Activated T-helper 2 cell treated with anti-CD3 and anti-CD28 coated beads, Interferon-gamma antibody, Interleukin-2, Interleukin-4, amounts not matched to agents 10 μg/mL and 5 μg/mL and 100 μg/mL, durations not matched to agents 14 hours and 24 hours and 36 hours (primary cell): ENCODE results near the gene AMDHD2. TPM values are rescaled to one million over a fixed set of nuclear protein-coding genes. Genes with fewer than 3 reads are reported as not detected.

Experiments used
- DNase-seq: peaks from one replicate; pipeline ENCODE4 v3.0.0; 2021; ENCODE audit warnings: low spot score
- H3K27ac Mint-ChIP-seq: one replicate; pipeline ENCODE4 v1.8.0; 2021; ENCODE audit warnings: mixed read lengths
- H3K27me3 Mint-ChIP-seq: one replicate; pipeline ENCODE4 v1.8.0; 2021; ENCODE audit warnings: low read depth, mixed read lengths
- H3K36me3 Mint-ChIP-seq: one replicate; pipeline ENCODE4 v1.8.0; 2021; ENCODE audit warnings: low read depth, mixed read lengths
- H3K4me1 Mint-ChIP-seq: one replicate; pipeline ENCODE4 v1.8.0; 2021; ENCODE audit warnings: low read depth, mixed read lengths
- H3K4me3 Mint-ChIP-seq: one replicate; pipeline ENCODE4 v1.8.0; 2021; ENCODE audit warnings: low read depth, mild to moderate bottlenecking, moderate library complexity, mixed read lengths
- H3K9me3 Mint-ChIP-seq: one replicate; pipeline ENCODE4 v1.8.0; 2021; ENCODE audit warnings: mixed read lengths
- intact Hi-C: fragments of 100-400 bp; cut with micrococcal nuclease; formaldehyde crosslinking; loops from one replicate; pipeline ENCODE4 v1.15.1; 2023
- total RNA-seq: library from RNA; stranded (reverse); gene quantifications from 2 replicates; pipeline ENCODE4 v1.2.3, GENCODE V29; 2022

Gene AMDHD2
- total RNA-seq, 1 donor from 2014 or later = 30.1 TPM

DNA sequence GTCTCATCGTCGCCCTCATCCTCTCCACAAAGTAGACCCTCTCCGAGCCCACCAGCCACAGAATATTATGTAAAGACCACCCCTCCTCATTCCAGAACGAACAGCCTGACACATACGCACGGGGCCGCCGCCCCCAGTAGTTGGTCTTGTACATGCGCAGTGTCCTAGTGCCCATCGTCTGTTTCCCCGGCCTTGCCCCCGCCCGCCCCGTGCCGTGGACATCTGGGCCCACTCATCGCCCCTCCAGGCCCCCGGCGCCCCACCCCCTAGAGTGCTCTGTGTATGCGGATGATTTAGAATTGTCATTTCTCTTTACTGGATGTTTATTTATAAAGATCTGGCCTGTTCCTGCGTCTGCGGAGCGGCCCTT, 475 bp upstream of the AMDHD2 start:
- DNase-seq = no peak
- Mint-ChIP-seq H3K36me3 (peaks cover 35% of the 10 kb centered on the region), H3K4me1 (peaks cover 38% of the 10 kb centered on the region), H3K27ac (peak overlapping the region; percentile 89), H3K27me3 (no peaks in the 10 kb centered on the region), H3K4me3 (peak overlapping the region; percentile 77), H3K9me3 (no peaks in the 10 kb centered on the region)
- intact Hi-C loops = loop anchor here (10.0 kb wide), 2 partner anchors 255 to 365 kb away; partner anchors contain the start of genes RNPS1 and TRAF7

DNA sequence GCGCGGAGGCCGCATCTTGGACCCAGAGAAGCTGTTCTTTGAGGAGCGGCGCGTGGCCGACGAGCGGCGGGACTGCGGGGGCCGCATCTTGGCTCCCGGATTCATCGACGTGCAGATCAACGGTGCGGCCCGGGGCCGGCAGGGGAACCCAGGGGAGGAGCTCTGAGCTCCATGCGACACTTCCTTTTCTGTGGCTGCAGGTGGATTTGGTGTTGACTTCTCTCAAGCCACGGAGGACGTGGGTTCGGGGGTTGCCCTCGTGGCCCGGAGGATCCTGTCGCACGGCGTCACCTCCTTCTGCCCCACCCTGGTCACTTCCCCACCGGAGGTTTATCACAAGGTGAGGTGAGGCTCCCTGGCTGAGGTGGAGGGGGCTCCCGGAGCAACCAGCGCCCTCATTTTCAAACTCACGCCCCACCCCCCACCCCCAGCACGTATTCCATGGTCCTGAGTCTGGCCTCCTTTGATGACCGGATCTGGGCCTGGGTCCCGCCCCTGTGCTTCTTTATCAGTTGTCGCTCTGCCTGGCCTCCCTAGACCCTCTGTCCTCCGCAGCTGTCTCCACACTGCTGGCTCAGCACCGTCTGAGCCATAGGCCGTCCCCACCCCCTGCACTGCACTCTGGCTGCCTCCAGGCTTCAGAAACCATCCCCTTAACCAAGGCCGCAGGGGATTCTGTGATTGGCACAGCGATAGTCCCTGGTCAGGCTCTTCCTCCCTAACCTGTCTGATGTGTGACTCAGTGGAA, 787 bp downstream of the AMDHD2 start:
- peak overlapping the region; percentile 78 for H3K27ac Mint-ChIP-seq
- H3K36me3 Mint-ChIP-seq = peaks cover 37% of the 10 kb centered on the region
- no peaks in the 10 kb centered on the region for H3K9me3 Mint-ChIP-seq
- H3K4me1 Mint-ChIP-seq = peaks cover 28% of the 10 kb centered on the region
- peak overlapping the region; percentile 79 for H3K4me3 Mint-ChIP-seq
- intact Hi-C loops = no loop called here
- peak; percentile 51 for DNase-seq
- H3K27me3 Mint-ChIP-seq = no peaks in the 10 kb centered on the region

DNA sequence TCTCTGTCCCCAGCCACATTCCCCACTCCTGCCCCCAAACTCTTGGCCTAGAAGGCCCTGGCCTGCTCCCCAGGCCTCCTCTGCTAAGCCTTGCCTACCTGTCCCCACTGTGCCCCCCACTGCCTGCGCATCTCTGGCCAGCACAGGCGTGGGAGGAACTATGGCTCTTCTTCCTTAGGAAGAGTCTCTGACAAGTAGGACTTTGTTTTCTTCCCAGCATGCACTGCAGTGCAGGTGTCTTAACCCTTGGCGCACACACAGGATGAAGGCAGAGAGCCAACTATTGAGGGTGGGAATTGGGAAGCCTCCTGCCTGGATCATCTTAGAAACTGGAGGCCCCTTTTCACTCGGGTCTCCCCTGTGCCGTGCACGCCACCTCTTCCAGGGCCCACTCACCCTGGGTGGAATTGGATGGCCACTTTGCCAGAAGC, 3.6 kb downstream of the AMDHD2 start:
- Mint-ChIP-seq H3K27ac (no peak overlapping the region), H3K4me3 (no peak overlapping the region), H3K9me3 (no peaks in the 10 kb centered on the region)

DNA sequence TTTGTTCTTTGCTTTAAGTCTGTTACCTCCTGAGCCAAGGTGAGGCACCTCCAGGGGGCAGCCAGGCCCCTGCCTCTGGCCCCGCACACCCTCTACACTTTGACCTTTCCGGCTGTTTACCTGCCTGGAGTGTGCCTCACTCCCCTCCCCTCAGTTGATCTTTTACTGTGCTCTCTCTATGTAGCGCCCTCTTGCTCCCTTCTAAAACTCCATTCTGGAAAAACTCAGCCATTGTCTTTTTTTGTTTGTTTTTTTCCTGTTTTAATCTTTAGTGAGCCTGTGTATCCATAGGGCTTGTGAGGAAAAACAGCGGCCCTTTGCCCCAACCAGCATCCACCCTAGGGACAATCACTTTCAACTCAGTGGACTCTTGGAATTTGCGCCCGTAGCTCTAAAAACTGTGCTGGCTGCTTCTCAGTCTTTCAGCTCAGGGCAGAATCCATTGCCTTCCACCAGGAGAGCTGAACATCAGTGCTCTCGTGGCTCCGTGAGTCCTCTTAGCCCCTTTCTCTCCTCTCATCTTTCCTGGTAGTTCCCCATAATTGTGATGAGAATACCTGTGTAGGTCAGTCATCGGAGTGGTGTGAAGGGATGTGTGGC, 4.3 kb downstream of the AMDHD2 start:
- H3K4me3 Mint-ChIP-seq = no peak overlapping the region
- no peak overlapping the region for H3K27ac Mint-ChIP-seq
- H3K4me1 Mint-ChIP-seq = peaks cover 11% of the 10 kb centered on the region
- H3K36me3 Mint-ChIP-seq = peaks cover 33% of the 10 kb centered on the region
- intact Hi-C loops = no loop called here
- no peak for DNase-seq
- no peaks in the 10 kb centered on the region for H3K27me3 Mint-ChIP-seq
- H3K9me3 Mint-ChIP-seq = no peaks in the 10 kb centered on the region

More for the DNA sequence above, 3.6 kb downstream of the AMDHD2 start:
- DNase-seq = no peak
- Mint-ChIP-seq H3K4me1 (peaks cover 15% of the 10 kb centered on the region), H3K27me3 (no peaks in the 10 kb centered on the region), H3K36me3 (peaks cover 33% of the 10 kb centered on the region)
- intact Hi-C loops = no loop called here

DNA sequence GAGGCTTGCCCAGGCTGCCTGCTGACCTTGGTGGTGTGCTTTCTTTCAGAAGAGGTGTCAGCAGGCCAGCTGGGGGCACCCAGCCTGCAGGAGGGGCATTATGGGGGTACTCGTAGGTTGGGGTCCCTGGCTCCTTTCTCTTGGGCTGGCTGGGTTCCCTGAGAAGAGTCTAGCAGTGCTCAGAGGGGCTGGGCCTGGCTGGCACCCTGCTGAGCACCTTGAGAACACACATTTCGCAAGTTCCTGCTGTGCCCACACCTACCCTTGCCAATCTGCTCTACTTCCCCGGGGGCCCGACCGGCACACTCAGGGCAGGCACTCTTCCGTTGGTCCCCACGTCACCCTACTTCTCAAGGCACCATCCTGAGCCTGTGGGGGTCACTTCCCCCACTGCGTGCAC, 6.0 kb downstream of the AMDHD2 start:
- Mint-ChIP-seq H3K4me1 (peaks cover 5% of the 10 kb centered on the region), H3K27me3 (no peaks in the 10 kb centered on the region), H3K36me3 (peaks cover 32% of the 10 kb centered on the region), H3K27ac (no peak overlapping the region), H3K9me3 (no peaks in the 10 kb centered on the region), H3K4me3 (no peak overlapping the region)
- intact Hi-C loops = no loop called here
- DNase-seq = no peak

DNA sequence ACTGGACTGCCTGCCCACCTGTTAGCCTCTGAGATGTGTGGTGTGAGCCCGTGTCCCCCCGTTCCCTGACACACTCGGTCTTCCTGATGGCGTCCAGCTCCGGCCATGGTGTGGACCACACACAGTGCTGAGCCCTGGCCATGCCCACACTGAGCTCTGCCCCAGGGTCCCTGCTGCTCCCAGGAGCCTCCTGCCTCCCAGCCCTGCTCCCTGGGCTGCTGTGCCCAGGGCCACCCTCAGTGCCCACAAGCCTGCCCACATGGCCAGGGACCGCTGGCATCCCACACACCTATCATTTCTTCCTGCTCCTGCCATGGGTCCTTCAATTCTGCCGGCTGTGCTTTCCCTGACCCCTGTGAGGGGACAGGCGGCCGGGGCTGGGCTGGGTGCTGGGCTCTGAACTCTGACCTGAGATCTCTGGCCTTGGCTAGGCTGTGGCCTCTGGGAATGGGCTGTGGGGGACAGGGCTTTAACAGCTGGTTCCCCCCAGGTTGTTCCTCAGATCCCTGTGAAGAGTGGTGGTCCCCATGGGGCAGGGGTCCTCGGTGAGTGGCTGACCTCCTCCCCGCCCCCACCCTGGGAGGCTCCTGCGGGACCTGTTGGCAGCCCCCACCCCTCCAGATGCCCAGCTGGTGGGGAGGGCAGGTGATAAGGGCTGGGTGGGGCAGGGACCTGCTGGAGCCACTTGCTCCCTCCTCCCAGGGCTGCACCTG, 7.1 kb downstream of the AMDHD2 start:
- DNase-seq = no peak
- no peaks in the 10 kb centered on the region for H3K9me3 Mint-ChIP-seq
- H3K4me1 Mint-ChIP-seq = peaks cover 6% of the 10 kb centered on the region
- H3K36me3 Mint-ChIP-seq = peaks cover 29% of the 10 kb centered on the region
- H3K27ac Mint-ChIP-seq = no peak overlapping the region
- intact Hi-C loops = no loop called here
- H3K4me3 Mint-ChIP-seq = no peak overlapping the region
- no peaks in the 10 kb centered on the region for H3K27me3 Mint-ChIP-seq

DNA sequence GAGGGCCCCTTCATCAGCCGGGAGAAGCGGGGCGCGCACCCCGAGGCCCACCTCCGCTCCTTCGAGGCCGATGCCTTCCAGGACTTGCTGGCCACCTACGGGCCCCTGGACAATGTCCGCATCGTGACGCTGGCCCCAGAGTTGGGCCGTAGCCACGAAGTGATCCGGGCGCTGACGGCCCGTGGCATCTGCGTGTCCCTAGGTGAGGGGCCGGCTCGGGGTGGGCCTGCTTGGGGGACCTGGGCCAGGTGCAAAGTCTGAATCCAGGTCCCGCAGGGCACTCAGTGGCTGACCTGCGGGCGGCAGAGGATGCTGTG, 7.6 kb downstream of the AMDHD2 start:
- Mint-ChIP-seq H3K4me1 (peaks cover 9% of the 10 kb centered on the region), H3K9me3 (no peaks in the 10 kb centered on the region), H3K27me3 (no peaks in the 10 kb centered on the region), H3K27ac (no peak overlapping the region), H3K36me3 (peaks cover 29% of the 10 kb centered on the region), H3K4me3 (no peak overlapping the region)
- intact Hi-C loops = no loop called here
- DNase-seq = no peak

DNA sequence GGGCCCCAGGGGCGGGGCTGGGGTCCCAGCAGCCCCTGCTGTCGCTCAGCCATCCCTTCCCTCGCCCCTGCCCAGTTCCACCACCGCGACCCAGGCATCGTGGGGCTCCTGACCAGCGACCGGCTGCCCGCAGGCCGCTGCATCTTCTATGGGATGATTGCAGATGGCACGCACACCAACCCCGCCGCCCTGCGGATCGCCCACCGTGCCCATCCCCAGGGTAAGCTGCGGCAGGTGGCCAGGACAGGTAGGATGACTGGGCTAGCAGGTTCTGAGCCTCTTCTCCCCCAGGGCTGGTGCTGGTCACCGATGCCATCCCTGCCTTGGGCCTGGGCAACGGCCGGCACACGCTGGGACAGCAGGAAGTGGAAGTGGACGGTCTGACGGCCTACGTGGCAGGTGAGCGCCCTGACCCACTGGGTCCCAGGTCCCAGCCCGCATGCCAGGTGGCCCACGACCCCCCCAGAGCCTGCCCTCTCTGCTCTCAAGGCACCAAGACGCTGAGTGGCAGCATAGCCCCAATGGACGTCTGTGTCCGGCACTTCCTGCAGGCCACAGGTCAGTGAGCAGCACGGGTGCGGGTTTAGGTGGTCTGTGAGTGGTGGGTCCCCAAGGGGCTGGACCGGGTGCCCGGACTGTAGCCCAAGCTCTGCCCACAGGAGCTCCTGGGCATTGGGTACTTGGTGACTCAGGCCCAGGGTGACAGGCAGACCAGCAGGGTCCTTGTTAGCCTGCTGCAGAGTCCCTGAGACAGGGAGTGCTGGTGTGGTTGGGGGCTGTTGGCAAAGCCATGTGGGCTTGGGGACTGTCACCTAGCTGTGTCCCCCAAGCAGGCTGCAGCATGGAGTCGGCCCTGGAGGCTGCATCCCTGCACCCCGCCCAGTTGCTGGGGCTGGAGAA, 8.2 kb downstream of the AMDHD2 start:
- intact Hi-C loops = no loop called here

DNA sequence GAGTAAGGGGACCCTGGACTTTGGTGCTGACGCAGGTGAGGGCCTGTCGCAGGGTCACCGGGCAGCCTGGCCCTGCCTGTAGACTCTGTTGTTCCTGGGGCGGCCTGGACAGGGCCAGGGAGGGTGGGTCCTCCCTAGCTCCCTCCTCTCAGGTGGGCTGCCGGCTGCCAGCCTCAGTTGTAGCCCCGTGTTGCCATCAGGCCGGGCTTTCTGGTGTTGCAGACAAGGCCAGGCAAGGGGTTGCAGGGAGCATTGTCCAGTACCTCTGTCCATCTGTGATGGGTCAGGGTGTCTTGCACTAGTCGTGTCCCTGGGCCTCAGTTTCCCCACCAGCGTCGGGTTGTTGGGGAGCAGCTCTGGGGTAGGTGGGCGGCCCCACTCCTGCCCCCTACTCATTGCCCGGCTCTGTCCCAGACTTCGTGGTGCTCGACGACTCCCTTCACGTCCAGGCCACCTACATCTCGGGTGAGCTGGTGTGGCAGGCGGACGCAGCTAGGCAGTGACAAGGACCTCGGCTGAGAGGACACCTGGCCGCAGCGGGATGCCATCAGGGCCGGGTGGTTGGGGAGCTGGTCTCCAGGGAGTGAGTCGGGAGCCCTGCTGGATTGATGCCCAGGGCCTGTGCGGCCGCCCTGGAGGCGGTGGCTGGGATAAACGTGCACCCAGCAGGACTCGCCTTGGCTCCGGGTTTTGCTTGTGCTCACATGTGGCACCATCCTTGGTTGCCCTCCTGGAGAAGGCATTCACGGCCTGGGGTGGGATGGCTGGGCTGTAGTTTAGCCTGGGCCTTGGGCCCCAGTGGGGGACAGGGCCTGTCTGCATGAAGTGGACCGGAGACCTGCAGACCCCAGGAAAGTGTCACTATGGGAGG, 9.1 kb downstream of the AMDHD2 start:
- Mint-ChIP-seq H3K36me3 (peaks cover 21% of the 10 kb centered on the region), H3K4me1 (peaks cover 12% of the 10 kb centered on the region), H3K27ac (no peak overlapping the region), H3K4me3 (no peak overlapping the region), H3K9me3 (no peaks in the 10 kb centered on the region), H3K27me3 (no peaks in the 10 kb centered on the region)
- intact Hi-C loops = no loop called here
- no peak for DNase-seq

More for the DNA sequence above, 8.2 kb downstream of the AMDHD2 start:
- Mint-ChIP-seq H3K27me3 (no peaks in the 10 kb centered on the region), H3K27ac (no peak overlapping the region), H3K9me3 (no peaks in the 10 kb centered on the region), H3K4me1 (peaks cover 12% of the 10 kb centered on the region), H3K36me3 (peaks cover 29% of the 10 kb centered on the region), H3K4me3 (no peak overlapping the region)
- DNase-seq = no peak

DNA sequence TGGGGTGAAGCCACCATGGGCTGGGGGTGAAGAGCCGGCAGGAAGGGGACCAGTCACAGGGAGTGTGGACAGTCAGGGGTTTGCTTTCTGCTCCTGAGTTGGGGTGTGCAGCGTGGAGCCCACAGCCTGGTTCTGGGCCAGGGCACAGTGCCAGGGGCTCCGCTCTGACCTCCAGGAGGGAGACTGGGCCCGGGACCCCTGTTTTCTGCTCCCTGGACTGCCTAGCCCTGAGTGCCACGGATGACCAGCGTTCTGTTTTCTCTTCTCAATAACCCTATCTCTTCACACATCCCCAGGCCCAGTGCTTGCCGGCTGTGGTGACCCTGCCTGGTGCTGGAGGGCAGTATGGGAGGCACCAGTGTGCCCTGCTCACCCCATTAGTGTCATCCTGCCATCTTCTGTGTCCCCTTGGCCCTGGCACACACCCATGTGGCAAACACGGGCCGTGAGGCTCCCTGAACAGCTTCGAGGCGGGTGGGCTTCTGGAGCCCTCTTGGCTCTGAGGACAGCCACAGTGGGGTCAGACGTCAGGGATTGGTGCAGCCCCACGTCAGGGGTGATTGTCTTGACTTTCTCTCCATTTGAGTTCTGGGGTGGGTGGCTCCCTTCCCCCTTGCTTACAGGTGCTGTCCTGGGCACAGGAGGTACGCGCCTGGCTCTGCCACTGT, 9.9 kb downstream of the AMDHD2 start:
- no peak for DNase-seq
- Mint-ChIP-seq H3K27ac (no peak overlapping the region), H3K4me1 (peaks cover 12% of the 10 kb centered on the region), H3K27me3 (no peaks in the 10 kb centered on the region), H3K9me3 (no peaks in the 10 kb centered on the region), H3K4me3 (peak overlapping the region; percentile 21), H3K36me3 (peaks cover 14% of the 10 kb centered on the region)
- intact Hi-C loops = no loop called here

DNA sequence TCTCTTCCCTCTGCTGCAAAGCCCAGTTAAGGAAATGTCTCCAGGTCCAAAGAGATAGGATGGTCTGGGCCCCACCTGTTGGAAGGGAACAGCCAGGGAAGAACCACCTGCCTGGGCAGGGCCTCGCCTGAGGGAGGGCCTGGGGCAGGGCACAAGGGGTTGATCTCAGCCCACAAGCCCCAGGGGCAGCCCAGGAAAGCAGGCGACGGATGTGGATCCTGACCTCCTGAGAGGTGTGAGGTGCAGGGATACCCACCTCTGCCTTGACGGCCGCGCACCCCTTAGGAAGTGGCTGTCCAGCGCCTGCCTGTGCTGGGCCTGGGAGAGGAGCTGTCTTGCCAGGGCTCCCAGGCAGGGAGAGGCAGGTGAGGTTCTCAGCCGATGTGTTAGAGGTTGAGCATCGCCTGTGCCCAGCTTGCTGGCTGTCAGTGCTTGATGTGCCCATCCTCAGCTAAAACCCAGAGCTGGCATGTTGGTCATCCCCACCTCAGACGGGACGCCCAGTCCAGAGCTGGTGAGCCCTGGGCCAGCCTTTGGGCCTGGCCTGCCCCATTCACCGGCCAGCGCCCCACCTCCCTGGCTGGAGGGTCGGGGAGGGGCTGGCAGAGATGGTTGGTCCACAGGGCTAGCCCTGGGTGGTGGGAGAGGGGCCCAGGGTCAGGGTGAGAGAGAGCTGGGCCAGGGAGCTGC, 10.6 kb downstream of the AMDHD2 start:
- peaks cover 13% of the 10 kb centered on the region for H3K36me3 Mint-ChIP-seq
- H3K27me3 Mint-ChIP-seq = no peaks in the 10 kb centered on the region
- no peak for DNase-seq
- H3K9me3 Mint-ChIP-seq = no peaks in the 10 kb centered on the region
- peak overlapping the region; percentile 100 for H3K27ac Mint-ChIP-seq
- intact Hi-C loops = no loop called here
- peaks cover 12% of the 10 kb centered on the region for H3K4me1 Mint-ChIP-seq
- peak overlapping the region; percentile 98 for H3K4me3 Mint-ChIP-seq
